Fibroblast of lung (primary cell): Measurements from ENCODE around the gene PDXK. TPM values are rescaled to one million over a fixed set of nuclear protein-coding genes. Genes with fewer than 3 reads are reported as not detected.
A peak's percentile ranks its signal among the peaks of the same experiment; 100 is the strongest.

Source experiments
- DNase-seq, 2 donors: peaks; one replicate each; pipeline versions ENCODE4 v3.0.0 to v3.0.0-alpha.2; 2010; ENCODE audit warnings: low read depth in 2 of 2
- H2AFZ ChIP-seq: 2 replicates; pipeline ENCODE4 v1.5.1; 2012; ENCODE audit warnings: low read length, control low read depth, inconsistent platforms
- H3K27ac ChIP-seq: 2 replicates; pipeline ENCODE4 v1.5.1; 2011; ENCODE audit warnings: low read length, control low read depth; ENCODE audit not compliant: insufficient read depth
- H3K27me3 ChIP-seq: 2 replicates; pipeline ENCODE4 v1.5.1; 2011; ENCODE audit warnings: mild to moderate bottlenecking, low read length; ENCODE audit not compliant: control insufficient read depth, insufficient read depth
- H3K36me3 ChIP-seq: 2 replicates; pipeline ENCODE4 v1.5.1; 2011; ENCODE audit warnings: low read length; ENCODE audit not compliant: control insufficient read depth, insufficient read depth
- H3K4me1 ChIP-seq: 2 replicates; pipeline ENCODE4 v1.5.1; 2011; ENCODE audit warnings: low read length; ENCODE audit not compliant: control insufficient read depth, insufficient read depth; ENCODE audit errors: extremely low read depth
- H3K4me2 ChIP-seq: 2 replicates; pipeline ENCODE4 v1.5.1; 2011; ENCODE audit warnings: low read length, control low read depth; ENCODE audit not compliant: insufficient read depth; ENCODE audit errors: extremely low read depth
- H3K4me3 ChIP-seq, 4 experiments: fragments of 200-600 bp in 1 of 4; sonication (generic) in 1 of 4; replicated peaks in 1 of 4; 2 replicates each; pipeline ENCODE4 v1.5.1; 2011 to 2016; ENCODE audit warnings: low read length in 4 of 4, low read depth in 3 of 4, mild to moderate bottlenecking in 3 of 4, control low read depth in 2 of 4, inconsistent platforms in 1 of 4, mixed read lengths in 1 of 4; ENCODE audit not compliant: insufficient read depth in 1 of 4; ENCODE audit errors: control extremely low read depth in 1 of 4
- H3K79me2 ChIP-seq: 2 replicates; pipeline ENCODE4 v1.5.1; 2012; ENCODE audit warnings: mild to moderate bottlenecking, low read length, inconsistent platforms; ENCODE audit not compliant: control insufficient read depth, insufficient read depth
- H3K9ac ChIP-seq: 2 replicates; pipeline ENCODE4 v1.5.1; 2011; ENCODE audit warnings: mild to moderate bottlenecking, low read length, control low read depth; ENCODE audit not compliant: insufficient read depth
- H3K9me3 ChIP-seq: 2 replicates; pipeline ENCODE4 v1.5.1; 2012; ENCODE audit warnings: low read depth, low read length; ENCODE audit not compliant: control insufficient read depth, insufficient read depth
- H4K20me1 ChIP-seq: 2 replicates; pipeline ENCODE4 v1.5.1; 2011; ENCODE audit warnings: low read length; ENCODE audit not compliant: control insufficient read depth, insufficient read depth; ENCODE audit errors: extremely low read depth
- EZH2 ChIP-seq: IDR thresholded peaks from 2 replicates; pipeline ENCODE4 v1.5.1; 2012; ENCODE audit warnings: low read length, control low read depth, mild to moderate bottlenecking; ENCODE audit errors: missing control alignments
- polyA plus RNA-seq, 2 donors: library from polyadenylated mRNA; depleted of rRNA in 1 of 2; stranded (reverse) in 1 of 2; unstranded in 1 of 2; fragments of >200 nt; gene quantifications; 2 replicates each; pipeline ENCODE4 v1.2.1, GENCODE V29; 2011 to 2012; ENCODE audit warnings: missing spikeins in 1 of 2
- total RNA-seq: library from RNA; depleted of rRNA; stranded (reverse); fragments of >200 nt; gene quantifications from 2 replicates; pipeline ENCODE4 v1.2.1, GENCODE V29; 2014
- TF ChIP-seq, protein P1 (sequence below), 2 donors: IDR thresholded peaks in 1 of 2; conservative IDR thresholded peaks in 1 of 2; 1 replicate in 1 of 2; 2 replicates in 1 of 2; pipeline ENCODE4 v1.5.1; 2011 to 2012; ENCODE audit warnings: low read length in 2 of 2, control low read depth in 1 of 2, inconsistent platforms in 1 of 2, low read depth in 1 of 2, mild to moderate bottlenecking in 1 of 2

PDXK gene
- total and polyA plus RNA-seq, 2 donors (not counting 1 experiment from before 2014, with no cell fraction given), result 47.4 to 146 TPM

- Histone ChIP-seq H4K20me1 (no peaks in the 10 kb centered on the region), H3K4me2 (no peak overlapping the region), H3K9ac (no peak overlapping the region), H3K4me3 (no peak overlapping the region), H3K79me2 (no peaks in the 10 kb centered on the region), H3K27ac (no peak overlapping the region), H3K9me3 (no peaks in the 10 kb centered on the region), H3K36me3 (peaks cover 41% of the 10 kb centered on the region), H3K27me3 (no peaks in the 10 kb centered on the region), H2AFZ (no peak overlapping the region), H3K4me1 (no peaks in the 10 kb centered on the region)
- TF ChIP-seq EZH2, result no peak
- TF ChIP-seq, protein P1, sequence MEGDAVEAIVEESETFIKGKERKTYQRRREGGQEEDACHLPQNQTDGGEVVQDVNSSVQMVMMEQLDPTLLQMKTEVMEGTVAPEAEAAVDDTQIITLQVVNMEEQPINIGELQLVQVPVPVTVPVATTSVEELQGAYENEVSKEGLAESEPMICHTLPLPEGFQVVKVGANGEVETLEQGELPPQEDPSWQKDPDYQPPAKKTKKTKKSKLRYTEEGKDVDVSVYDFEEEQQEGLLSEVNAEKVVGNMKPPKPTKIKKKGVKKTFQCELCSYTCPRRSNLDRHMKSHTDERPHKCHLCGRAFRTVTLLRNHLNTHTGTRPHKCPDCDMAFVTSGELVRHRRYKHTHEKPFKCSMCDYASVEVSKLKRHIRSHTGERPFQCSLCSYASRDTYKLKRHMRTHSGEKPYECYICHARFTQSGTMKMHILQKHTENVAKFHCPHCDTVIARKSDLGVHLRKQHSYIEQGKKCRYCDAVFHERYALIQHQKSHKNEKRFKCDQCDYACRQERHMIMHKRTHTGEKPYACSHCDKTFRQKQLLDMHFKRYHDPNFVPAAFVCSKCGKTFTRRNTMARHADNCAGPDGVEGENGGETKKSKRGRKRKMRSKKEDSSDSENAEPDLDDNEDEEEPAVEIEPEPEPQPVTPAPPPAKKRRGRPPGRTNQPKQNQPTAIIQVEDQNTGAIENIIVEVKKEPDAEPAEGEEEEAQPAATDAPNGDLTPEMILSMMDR (conservative IDR thresholded peaks at IDR 0.05 in 1 of 2, IDR thresholded peaks at IDR 0.05 in 1 of 2; ENCODE audit: low read depth in 1 of 2, low read length in 2 of 2), result no peak
- DNase-seq, result no peak
Measured at GRCh38 chr21:43755820-43756594, 37.1 kb downstream of the PDXK start.

DNA sequence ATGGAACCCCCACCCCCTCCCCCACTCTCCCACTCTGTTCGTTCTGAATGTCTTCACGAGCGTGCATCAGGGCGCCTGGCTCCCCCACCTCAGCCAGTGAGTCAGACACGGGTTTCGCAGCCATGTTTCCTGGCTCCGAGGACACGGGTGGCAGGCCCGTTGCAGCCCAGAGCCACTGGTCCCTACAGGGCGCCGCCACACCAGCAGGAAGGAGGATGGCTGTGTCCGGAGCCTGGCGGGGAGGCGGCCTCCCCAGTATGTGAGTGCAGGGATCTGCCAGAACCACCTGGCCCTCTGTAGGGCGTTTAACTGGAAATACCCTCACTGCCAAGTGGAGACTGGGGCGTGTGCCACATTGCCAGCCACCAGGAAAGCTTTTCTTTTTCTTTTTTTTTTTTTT lies 38.7 kb downstream of the PDXK start:
- Histone ChIP-seq H3K4me3 (no peak overlapping the region), H3K27ac (no peak overlapping the region), H4K20me1 (no peaks in the 10 kb centered on the region), H2AFZ (no peak overlapping the region), H3K9ac (no peak overlapping the region), H3K79me2 (no peaks in the 10 kb centered on the region), H3K27me3 (no peaks in the 10 kb centered on the region), H3K9me3 (no peaks in the 10 kb centered on the region), H3K4me1 (no peaks in the 10 kb centered on the region), H3K4me2 (no peak overlapping the region), H3K36me3 (peaks cover 43% of the 10 kb centered on the region)
- DNase-seq, result no peak
- no peak for TF ChIP-seq EZH2
- TF ChIP-seq, protein P1 (conservative IDR thresholded peaks at IDR 0.05 in 1 of 2, IDR thresholded peaks at IDR 0.05 in 1 of 2; ENCODE audit: low read depth in 1 of 2, low read length in 2 of 2), result no peak

DNA sequence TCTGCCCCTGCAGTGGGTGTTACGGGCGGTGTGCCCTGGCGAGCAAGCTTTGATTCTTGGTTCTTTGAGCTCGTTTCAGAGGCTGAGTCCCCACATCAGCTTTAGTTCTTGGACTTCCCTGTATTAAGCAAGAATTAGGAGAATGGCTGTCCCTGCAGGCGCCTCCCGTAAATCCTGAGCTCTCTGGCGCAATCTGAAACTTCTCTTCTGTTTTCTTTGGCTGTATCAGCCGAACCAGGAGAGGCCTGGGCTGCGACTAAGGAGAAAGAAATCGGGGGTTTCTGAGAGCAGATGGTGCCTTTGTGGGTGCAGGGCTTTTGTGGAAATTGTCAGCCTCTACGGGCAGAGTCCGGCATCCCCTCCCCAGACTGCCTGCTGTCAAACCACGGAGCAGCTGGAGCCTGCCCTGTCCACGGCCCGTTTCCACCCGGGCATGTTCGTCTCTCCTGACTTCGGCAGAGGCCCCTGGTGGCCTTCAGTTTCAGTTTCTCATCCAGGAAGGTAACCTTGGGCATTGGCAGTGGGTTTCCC lies 39.2 kb downstream of the PDXK start:
- Histone ChIP-seq H3K4me1 (no peaks in the 10 kb centered on the region), H3K4me2 (peak overlapping the region; percentile 54)
- peak; percentile 51 to 77 for DNase-seq

More for the DNA sequence above, 39.2 kb downstream of the PDXK start:
- TF ChIP-seq EZH2, result no peak
- TF ChIP-seq, protein P1 (conservative IDR thresholded peaks at IDR 0.05 in 1 of 2, IDR thresholded peaks at IDR 0.05 in 1 of 2; ENCODE audit: low read depth in 1 of 2, low read length in 2 of 2), result no peak
- no peaks in the 10 kb centered on the region for H4K20me1 ChIP-seq
- H3K79me2 ChIP-seq, result no peaks in the 10 kb centered on the region
- H3K9me3 ChIP-seq, result no peaks in the 10 kb centered on the region
- H3K27me3 ChIP-seq, result no peaks in the 10 kb centered on the region
- no peak overlapping the region for H3K27ac ChIP-seq
- peak overlapping the region in 1 of 4 experiments; percentile 25 for H3K4me3 ChIP-seq
- no peak overlapping the region for H2AFZ ChIP-seq
- no peak overlapping the region for H3K9ac ChIP-seq
- H3K36me3 ChIP-seq, result peaks cover 40% of the 10 kb centered on the region
